ENCODE results near the gene TAOK1. TPM values are rescaled to one million over a fixed set of nuclear protein-coding genes. Genes with fewer than 3 reads are reported as not detected.

Gene TAOK1
- total and polyA plus RNA-seq, 10 of the 15 experiments (the other 5 are each of a cell fraction or from before 2014, with no cell fraction given): 2.0 to 27.1 (median 11.8) TPM

DNA sequence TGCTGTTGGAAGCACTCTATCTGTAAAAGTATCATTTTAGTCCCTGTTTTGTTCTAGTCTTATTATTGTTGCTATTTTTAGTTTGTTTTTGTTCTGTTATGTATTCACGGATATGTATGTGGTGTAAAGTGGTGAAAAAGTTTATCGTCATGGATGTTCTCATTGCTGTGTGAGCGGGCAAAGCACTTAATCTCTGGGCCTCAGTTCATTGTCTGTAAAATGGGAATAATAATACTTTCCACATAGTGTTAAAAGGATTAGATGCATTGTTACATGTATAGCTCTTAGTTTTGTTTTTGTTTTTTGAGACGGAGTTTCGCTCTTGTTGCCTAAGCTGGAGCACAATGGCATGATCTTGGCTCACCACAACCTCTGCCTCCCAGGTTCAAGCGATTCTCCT is 19.8 kb downstream of the TAOK1 start (continued):
- TF ChIP-seq ZNF687 (IDR thresholded peaks at IDR 0.05) (no peak), ZNF384 (IDR thresholded peaks at IDR 0.05; ENCODE audit: borderline replicate concordance, low read depth, low read length) (no peak)

- in situ Hi-C loops (cut with MboI): no loop called here
- CTCF ChIA-PET: interaction anchor here (0.7 to 2.1 kb wide), 2 partner anchors 76 to 194 kb away, joined by 3 to 4 read pairs; no protein-coding TSS in a partner anchor
- 89% methylated on average over 7 of the region's 7 CpGs for WGBS (ENCODE audit: insufficient coverage, insufficient replicate concordance, low lambda C conversion rate, missing lambda C conversion rate)
- H3K9me3 ChIP-seq (replicated peaks; ENCODE audit: control insufficient read depth, insufficient read depth, low read length): no peaks in the 10 kb centered on the region
- no peak for ATAC-seq
- no peak overlapping the region for H2AFZ ChIP-seq (ENCODE audit: control insufficient read depth, low read depth, low read length)
- H3K27me3 ChIP-seq (replicated peaks in 1 of 2; ENCODE audit: control insufficient read depth in 2 of 2, insufficient read depth in 2 of 2, low read length in 1 of 2): no peaks in the 10 kb centered on the region
- no peak overlapping the region for H3K4me2 ChIP-seq (ENCODE audit: control insufficient read depth, insufficient read depth)
- H3K9ac ChIP-seq (ENCODE audit: control insufficient read depth, insufficient read depth, low read length): no peak overlapping the region
- POLR2A ChIA-PET: interaction anchor here (0.6 to 1.3 kb wide), 2 partner anchors 20 to 32 kb away, joined by 3 to 4 read pairs; no protein-coding TSS in a partner anchor
- H3K4me1 ChIP-seq (ENCODE audit: control insufficient read depth, insufficient read depth, low read length): no peaks in the 10 kb centered on the region
- DNase-seq (ENCODE audit: low read depth, low spot score): no peak
- intact Hi-C loops (cut with micrococcal nuclease; ENCODE audit: unreplicated experiment): no loop called here
- FAIRE-seq: no peak
- H4K20me1 ChIP-seq (ENCODE audit: control insufficient read depth, insufficient read depth): no peaks in the 10 kb centered on the region
- peaks cover 0 to 4% of the 10 kb centered on the region in 2 experiments; a peak in 2 of 4 replicates for H3K36me3 ChIP-seq (ENCODE audit: control insufficient read depth in 2 of 2, insufficient read depth in 2 of 2, low read length in 1 of 2)
- TF ChIP-seq ATF3 (IDR thresholded peaks at IDR 0.05; ENCODE audit: borderline replicate concordance, extremely low read depth, low read depth, low read length): no peak
- no peak for TF ChIP-seq RAD21 (IDR thresholded peaks at IDR 0.05; ENCODE audit: insufficient read depth, low read depth, low read length)
- no peak for TF ChIP-seq STAT3 (IDR thresholded peaks at IDR 0.05; ENCODE audit: low read depth, low read length)
- no peak for TF ChIP-seq POLR2A (IDR thresholded peaks at IDR 0.05; ENCODE audit: low read depth, low read length)
- no peak for TF ChIP-seq KLF5 (IDR thresholded peaks at IDR 0.05; ENCODE audit: partially characterized antibody)
- TF ChIP-seq TCF3 (IDR thresholded peaks at IDR 0.05; ENCODE audit: borderline replicate concordance, insufficient read depth, low read depth, low read length): no peak
- TF ChIP-seq NR2F1 (conservative IDR thresholded peaks at IDR 0.05): no peak
- peaks cover 24% of the 10 kb centered on the region for H3K79me2 ChIP-seq (ENCODE audit: control insufficient read depth, insufficient read depth, low read length)
- BruUV-seq (replicated peaks): TSS peak; percentile 26
- SMC1A ChIA-PET (ENCODE audit: uncharacterized antibody, unreplicated experiment): interaction anchor here (1.1 kb wide), 1 partner anchor 20 kb away, joined by 4 read pairs; no protein-coding TSS in a partner anchor
- no peak overlapping the region for H3K4me3 ChIP-seq
- H3K27ac ChIP-seq (ENCODE audit: control insufficient read depth, insufficient read depth): no peak overlapping the region
- RAD21 ChIA-PET (ENCODE audit: unreplicated experiment): no interaction called here
These were observed 22.8 kb downstream of the TAOK1 start for GRCh38 chr17:29412780-29413565.

Data from GM12878 (cell line).